Fibroblast of lung (primary cell): ENCODE measurements around the gene LRMDA. TPM values are rescaled to one million over a fixed set of nuclear protein-coding genes. Genes with fewer than 3 reads are reported as not detected.

Experiments
- DNase-seq, 2 donors: peaks; one replicate each; pipeline versions ENCODE4 v3.0.0 to v3.0.0-alpha.2; 2010; ENCODE audit warnings: low read depth in 2 of 2
- H2AFZ ChIP-seq: 2 replicates; pipeline ENCODE4 v1.5.1; 2012; ENCODE audit warnings: low read length, control low read depth, inconsistent platforms
- H3K27ac ChIP-seq: 2 replicates; pipeline ENCODE4 v1.5.1; 2011; ENCODE audit warnings: low read length, control low read depth; ENCODE audit not compliant: insufficient read depth
- H3K27me3 ChIP-seq: 2 replicates; pipeline ENCODE4 v1.5.1; 2011; ENCODE audit warnings: mild to moderate bottlenecking, low read length; ENCODE audit not compliant: control insufficient read depth, insufficient read depth
- H3K36me3 ChIP-seq: 2 replicates; pipeline ENCODE4 v1.5.1; 2011; ENCODE audit warnings: low read length; ENCODE audit not compliant: control insufficient read depth, insufficient read depth
- H3K4me1 ChIP-seq: 2 replicates; pipeline ENCODE4 v1.5.1; 2011; ENCODE audit warnings: low read length; ENCODE audit not compliant: control insufficient read depth, insufficient read depth; ENCODE audit errors: extremely low read depth
- H3K4me2 ChIP-seq: 2 replicates; pipeline ENCODE4 v1.5.1; 2011; ENCODE audit warnings: low read length, control low read depth; ENCODE audit not compliant: insufficient read depth; ENCODE audit errors: extremely low read depth
- H3K4me3 ChIP-seq, 4 experiments: fragments of 200-600 bp in 1 of 4; sonication (generic) in 1 of 4; replicated peaks in 1 of 4; 2 replicates each; pipeline ENCODE4 v1.5.1; 2011 to 2016; ENCODE audit warnings: low read length in 4 of 4, low read depth in 3 of 4, mild to moderate bottlenecking in 3 of 4, control low read depth in 2 of 4, inconsistent platforms in 1 of 4, mixed read lengths in 1 of 4; ENCODE audit not compliant: insufficient read depth in 1 of 4; ENCODE audit errors: control extremely low read depth in 1 of 4
- H3K79me2 ChIP-seq: 2 replicates; pipeline ENCODE4 v1.5.1; 2012; ENCODE audit warnings: mild to moderate bottlenecking, low read length, inconsistent platforms; ENCODE audit not compliant: control insufficient read depth, insufficient read depth
- H3K9ac ChIP-seq: 2 replicates; pipeline ENCODE4 v1.5.1; 2011; ENCODE audit warnings: mild to moderate bottlenecking, low read length, control low read depth; ENCODE audit not compliant: insufficient read depth
- H3K9me3 ChIP-seq: 2 replicates; pipeline ENCODE4 v1.5.1; 2012; ENCODE audit warnings: low read depth, low read length; ENCODE audit not compliant: control insufficient read depth, insufficient read depth
- H4K20me1 ChIP-seq: 2 replicates; pipeline ENCODE4 v1.5.1; 2011; ENCODE audit warnings: low read length; ENCODE audit not compliant: control insufficient read depth, insufficient read depth; ENCODE audit errors: extremely low read depth
- CTCF ChIP-seq, 2 donors: IDR thresholded peaks in 1 of 2; conservative IDR thresholded peaks in 1 of 2; 1 replicate in 1 of 2; 2 replicates in 1 of 2; pipeline ENCODE4 v1.5.1; 2011 to 2012; ENCODE audit warnings: low read length in 2 of 2, control low read depth in 1 of 2, inconsistent platforms in 1 of 2, low read depth in 1 of 2, mild to moderate bottlenecking in 1 of 2
- EZH2 ChIP-seq: IDR thresholded peaks from 2 replicates; pipeline ENCODE4 v1.5.1; 2012; ENCODE audit warnings: low read length, control low read depth, mild to moderate bottlenecking; ENCODE audit errors: missing control alignments
- polyA plus RNA-seq, 2 donors: library from polyadenylated mRNA; depleted of rRNA in 1 of 2; stranded (reverse) in 1 of 2; unstranded in 1 of 2; fragments of >200 nt; gene quantifications; 2 replicates each; pipeline ENCODE4 v1.2.1, GENCODE V29; 2011 to 2012; ENCODE audit warnings: missing spikeins in 1 of 2
- total RNA-seq: library from RNA; depleted of rRNA; stranded (reverse); fragments of >200 nt; gene quantifications from 2 replicates; pipeline ENCODE4 v1.2.1, GENCODE V29; 2014

Gene LRMDA
- total and polyA plus RNA-seq, 2 donors (not counting 1 experiment from before 2014, with no cell fraction given) = 1.7 to 2.0 TPM

- H3K79me2 ChIP-seq = no peaks in the 10 kb centered on the region
- no peak overlapping the region for H2AFZ ChIP-seq
- no peaks in the 10 kb centered on the region for H3K9me3 ChIP-seq
- H3K27me3 ChIP-seq = no peaks in the 10 kb centered on the region
- no peak overlapping the region for H3K9ac ChIP-seq
- no peaks in the 10 kb centered on the region for H3K4me1 ChIP-seq
- no peaks in the 10 kb centered on the region for H4K20me1 ChIP-seq
- H3K27ac ChIP-seq = no peak overlapping the region
- DNase-seq = no peak
- no peak for TF ChIP-seq CTCF (conservative IDR thresholded peaks at IDR 0.05 in 1 of 2, IDR thresholded peaks at IDR 0.05 in 1 of 2; ENCODE audit: low read depth in 1 of 2, low read length in 2 of 2)
- TF ChIP-seq EZH2 = no peak
- H3K36me3 ChIP-seq = no peaks in the 10 kb centered on the region
- H3K4me3 ChIP-seq = no peak overlapping the region
- H3K4me2 ChIP-seq = no peak overlapping the region
These were observed 299.4 kb downstream of the LRMDA start for GRCh38 chr10:75730847-75731246.

- H3K79me2 ChIP-seq = no peaks in the 10 kb centered on the region
- H3K27me3 ChIP-seq = no peaks in the 10 kb centered on the region
- H3K9me3 ChIP-seq = no peaks in the 10 kb centered on the region
- H4K20me1 ChIP-seq = no peaks in the 10 kb centered on the region
- H3K9ac ChIP-seq = no peak overlapping the region
- no peak overlapping the region for H3K4me3 ChIP-seq
- TF ChIP-seq CTCF (conservative IDR thresholded peaks at IDR 0.05 in 1 of 2, IDR thresholded peaks at IDR 0.05 in 1 of 2; ENCODE audit: low read depth in 1 of 2, low read length in 2 of 2) (no peak), EZH2 (no peak)
- no peak for DNase-seq
- no peak overlapping the region for H3K4me2 ChIP-seq
- no peak overlapping the region for H2AFZ ChIP-seq
- H3K27ac ChIP-seq = no peak overlapping the region
- no peaks in the 10 kb centered on the region for H3K36me3 ChIP-seq
- no peaks in the 10 kb centered on the region for H3K4me1 ChIP-seq
These were observed 301.9 kb downstream of the LRMDA start for GRCh38 chr10:75733135-75733890.

- Histone ChIP-seq H3K4me3 (no peak overlapping the region), H3K9ac (no peak overlapping the region), H3K79me2 (no peaks in the 10 kb centered on the region), H3K4me1 (no peaks in the 10 kb centered on the region), H3K4me2 (no peak overlapping the region), H2AFZ (no peak overlapping the region), H4K20me1 (no peaks in the 10 kb centered on the region), H3K36me3 (no peaks in the 10 kb centered on the region), H3K9me3 (no peaks in the 10 kb centered on the region), H3K27ac (no peak overlapping the region), H3K27me3 (no peaks in the 10 kb centered on the region)
- TF ChIP-seq EZH2 (no peak), CTCF (conservative IDR thresholded peaks at IDR 0.05 in 1 of 2, IDR thresholded peaks at IDR 0.05 in 1 of 2; ENCODE audit: low read depth in 1 of 2, low read length in 2 of 2) (no peak)
- no peak for DNase-seq
These were observed 304.8 kb downstream of the LRMDA start for GRCh38 chr10:75736151-75736640.
